ENCODE results near the gene PIP5K1B. TPM values are rescaled to one million over a fixed set of nuclear protein-coding genes. Genes with fewer than 3 reads are reported as not detected.

Gene PIP5K1B
- total RNA-seq, 2 donors from 2014 or later = 2.6 to 2.7 TPM

DNA sequence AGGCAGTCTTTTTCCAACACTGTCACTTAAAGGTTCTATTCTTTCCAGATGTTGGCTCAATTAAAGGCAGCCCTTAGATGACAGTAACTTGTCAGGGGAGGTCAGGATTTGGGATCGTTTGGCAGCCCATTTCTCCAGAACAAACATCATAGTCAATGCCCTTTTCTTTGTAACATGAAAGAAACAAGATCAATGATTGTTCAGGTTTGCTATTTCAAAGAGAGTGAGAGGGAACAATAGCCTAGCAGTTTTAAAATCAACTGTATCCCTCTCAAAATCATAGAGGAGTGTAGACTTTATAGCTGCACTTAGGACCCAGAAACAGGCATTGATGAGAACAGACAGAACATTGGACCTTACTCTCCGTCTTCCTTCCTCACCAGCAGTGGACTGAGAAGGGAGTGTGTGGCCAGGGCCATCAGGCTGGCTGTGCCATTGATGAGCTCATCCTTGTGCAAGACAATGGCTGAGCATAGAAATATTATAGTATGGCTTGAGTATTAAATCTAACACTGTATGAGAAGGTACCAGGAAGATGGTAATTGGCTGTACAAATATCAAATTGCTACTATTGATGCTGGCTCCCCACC, 130.0 kb downstream of the PIP5K1B start:
- DNase-seq (ENCODE audit: low spot score) = no peak
- intact Hi-C loops (cut with DNase I) = loop anchor here in 1 of 2 donors (10.0 kb wide), 1 partner anchor 60 kb away; no protein-coding TSS in a partner anchor

DNA sequence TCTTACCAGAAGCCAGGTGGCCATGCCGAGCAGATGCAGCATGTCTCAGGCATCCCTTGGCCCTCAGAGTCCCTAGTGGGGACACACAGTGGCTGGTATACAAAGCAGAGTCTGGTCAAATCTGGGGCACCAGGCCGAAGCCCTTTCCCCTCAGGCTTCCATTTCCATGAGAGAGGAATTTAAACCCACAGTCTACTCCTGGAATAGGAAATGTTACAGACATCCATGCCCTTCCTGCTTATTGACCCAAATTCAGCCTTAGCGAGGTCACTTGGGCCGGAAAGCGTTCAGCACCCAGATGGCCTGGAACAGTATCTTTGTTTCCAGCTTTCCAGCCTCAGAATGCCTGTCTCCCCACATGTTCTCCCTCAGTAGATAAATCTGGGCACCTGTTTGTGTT, 131.7 kb downstream of the PIP5K1B start:
- intact Hi-C loops (cut with DNase I) = loop anchor here in 1 of 2 donors (10.0 kb wide), 1 partner anchor 62 kb away; no protein-coding TSS in a partner anchor
- no peak for DNase-seq (ENCODE audit: low spot score)

DNA sequence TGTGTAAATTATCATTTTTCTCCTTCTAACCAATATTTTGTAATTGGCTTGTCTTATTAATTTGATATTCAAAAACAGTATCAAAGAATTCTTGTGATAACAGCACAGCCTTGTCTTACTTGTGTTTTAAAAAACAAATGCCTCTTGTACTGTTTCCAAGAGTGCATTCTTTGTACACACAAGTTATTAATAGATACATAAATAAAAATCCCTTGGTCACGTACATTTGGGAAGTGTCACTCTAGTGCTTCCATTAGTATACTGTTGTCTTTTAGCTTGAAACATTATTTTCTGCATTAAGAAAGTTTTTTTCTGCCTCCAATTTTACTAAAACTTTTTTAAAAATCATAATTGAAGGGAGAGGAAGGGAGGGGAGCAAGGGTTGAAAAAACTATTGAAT, 133.2 kb downstream of the PIP5K1B start:
- intact Hi-C loops (cut with DNase I) = loop anchor here in 1 of 2 donors (10.0 kb wide), 1 partner anchor 63 kb away; no protein-coding TSS in a partner anchor
- DNase-seq (ENCODE audit: low spot score) = no peak

DNA sequence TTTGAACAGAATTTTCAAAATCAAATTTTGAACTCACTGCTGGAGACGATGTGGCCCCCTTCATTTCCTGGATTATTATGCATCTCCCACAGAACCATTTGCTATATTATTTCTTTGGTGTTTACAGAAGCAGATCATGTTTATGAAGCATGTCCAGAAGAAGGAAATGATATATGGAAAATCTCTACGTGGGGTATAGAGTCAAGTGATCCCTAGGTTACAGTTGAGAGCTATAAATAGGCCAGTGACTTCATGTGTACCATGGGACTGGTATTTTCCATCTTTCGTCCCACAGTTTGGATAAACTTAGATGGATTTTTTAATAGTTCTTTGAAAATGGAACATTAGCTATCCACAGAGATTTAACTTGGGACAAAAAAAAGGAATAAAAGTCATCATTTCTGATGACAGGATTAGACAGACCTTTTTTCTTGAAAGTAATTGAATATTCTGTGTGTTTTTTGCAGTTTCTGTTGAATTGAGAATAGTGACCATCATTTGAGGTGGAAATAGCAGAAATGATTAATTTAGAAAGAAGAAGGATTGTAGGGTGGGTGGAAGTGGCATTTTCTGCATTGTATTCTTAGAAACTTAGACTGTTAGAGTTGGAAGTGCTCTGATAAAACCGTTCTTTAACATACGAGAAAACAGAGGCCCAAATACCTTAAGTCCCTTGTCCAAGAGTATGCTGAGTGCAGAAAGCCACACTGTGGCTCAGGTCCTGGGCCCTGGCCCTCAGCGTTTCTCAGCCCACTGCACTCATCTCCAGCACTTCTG, 136.4 kb downstream of the PIP5K1B start:
- DNase-seq (ENCODE audit: low spot score) = no peak
- intact Hi-C loops (cut with DNase I) = loop anchor here in 1 of 2 donors (10.0 kb wide), 1 partner anchor 257 kb away; no protein-coding TSS in a partner anchor

DNA sequence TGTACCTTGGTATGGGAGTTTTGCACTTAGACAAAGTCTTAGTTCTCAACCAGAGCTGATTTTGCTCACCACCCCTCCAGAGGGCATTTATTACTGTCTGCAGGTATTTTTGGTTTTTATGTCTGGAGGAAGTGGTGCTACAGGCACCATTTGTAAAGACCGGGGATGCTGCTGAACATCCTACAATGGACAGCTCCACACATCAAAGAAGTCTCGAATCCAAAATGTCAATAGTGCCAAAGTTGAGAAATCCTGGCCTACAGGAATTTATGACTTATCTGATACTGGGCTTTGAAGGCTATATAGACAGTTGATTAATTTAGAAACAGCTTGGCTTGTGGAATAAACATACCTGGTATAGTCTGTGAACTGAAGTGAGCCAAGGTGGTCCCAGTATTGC, 137.5 kb downstream of the PIP5K1B start:
- intact Hi-C loops (cut with DNase I) = loop anchor here in 1 of 2 donors (10.0 kb wide), 1 partner anchor 258 kb away; no protein-coding TSS in a partner anchor
- no peak for DNase-seq (ENCODE audit: low spot score)

DNA sequence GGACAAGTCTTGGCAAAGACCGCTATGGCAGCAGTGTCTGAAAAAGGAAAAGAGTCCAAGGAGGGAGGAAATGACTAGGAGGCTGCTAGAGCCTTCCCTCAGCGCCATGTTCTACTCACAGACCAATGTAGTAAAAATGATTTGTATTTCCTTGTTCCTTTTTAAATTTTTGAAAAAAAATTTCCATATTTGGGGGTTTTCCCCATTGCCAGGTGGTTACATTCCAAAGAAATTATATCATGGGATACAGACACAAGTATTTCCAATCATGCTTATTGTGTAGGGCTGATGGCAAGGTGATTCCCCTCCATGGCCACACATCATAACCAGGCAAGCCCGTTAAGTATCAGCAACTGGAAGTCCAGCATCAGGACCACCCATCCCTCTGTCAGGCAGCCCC, 138.2 kb downstream of the PIP5K1B start:
- intact Hi-C loops (cut with DNase I) = loop anchor here in 1 of 2 donors (10.0 kb wide), 1 partner anchor 258 kb away; no protein-coding TSS in a partner anchor
- DNase-seq (ENCODE audit: low spot score) = no peak

DNA sequence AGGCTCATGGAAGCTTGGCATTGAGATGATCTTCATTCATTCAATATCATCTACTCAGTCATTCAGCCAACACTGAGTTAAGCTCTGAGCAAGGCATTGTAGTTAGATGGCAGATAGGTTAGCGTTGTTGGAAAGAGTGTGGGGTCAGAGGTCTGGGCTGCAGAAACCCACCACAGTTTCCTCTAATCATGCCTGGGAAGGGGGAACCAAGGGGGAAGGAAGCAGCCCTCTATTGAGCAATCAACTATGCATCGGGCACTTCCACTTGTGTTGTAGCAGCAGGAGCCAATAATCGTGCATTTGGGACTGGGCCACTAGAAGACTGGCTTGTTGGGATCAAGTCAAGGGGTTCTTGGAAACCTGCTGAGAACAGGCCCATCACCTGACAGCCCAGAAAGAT, 139.1 kb downstream of the PIP5K1B start:
- intact Hi-C loops (cut with DNase I) = loop anchor here in 1 of 2 donors (10.0 kb wide), 1 partner anchor 259 kb away; no protein-coding TSS in a partner anchor
- no peak for DNase-seq (ENCODE audit: low spot score)

DNA sequence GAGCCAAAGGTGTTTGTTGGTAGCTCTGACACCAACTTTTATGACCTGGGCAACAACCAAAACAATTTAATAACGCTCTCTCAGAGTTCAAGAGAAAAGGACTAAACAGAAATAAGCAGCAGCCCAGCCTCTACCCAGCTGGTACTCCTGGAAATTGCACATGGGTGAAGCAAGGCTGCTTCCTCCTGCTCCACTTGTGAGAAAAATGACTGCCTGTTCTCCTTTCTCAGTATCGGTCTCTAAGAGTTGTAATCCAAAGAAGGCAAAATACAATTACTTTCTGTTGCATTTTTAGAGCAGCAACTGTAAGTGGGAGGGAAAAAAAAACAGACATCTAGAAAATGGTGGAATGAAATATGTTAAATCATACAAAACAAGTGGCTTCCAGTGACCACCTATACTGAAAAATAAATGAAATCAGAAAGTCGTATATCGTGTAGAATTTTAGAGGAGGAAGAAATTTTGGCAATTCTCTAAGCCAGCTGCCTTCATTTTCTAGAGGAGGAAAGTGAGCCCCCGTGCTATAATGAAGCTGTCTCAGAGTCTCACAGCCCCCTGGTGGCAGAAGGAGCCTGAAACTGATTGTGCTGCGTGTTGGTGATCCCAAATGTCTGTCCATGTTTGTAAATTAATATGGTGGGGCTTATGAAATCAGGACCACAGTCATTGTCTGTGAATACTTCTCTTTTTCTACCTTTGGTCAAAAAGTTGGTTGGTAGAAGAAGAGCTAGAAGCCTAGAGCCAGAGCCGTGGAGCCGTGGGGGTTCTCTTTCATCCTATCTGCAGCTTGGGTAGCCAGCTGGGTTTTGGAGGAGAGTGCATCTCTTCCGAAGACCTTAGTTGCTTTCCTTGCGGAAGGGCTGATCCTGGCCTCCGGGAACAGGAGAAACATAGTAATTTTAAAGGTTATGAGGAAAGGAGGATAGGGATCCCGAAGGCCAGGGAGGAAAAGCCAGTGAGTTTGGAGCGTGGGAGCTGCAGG, 139.9 kb downstream of the PIP5K1B start:
- intact Hi-C loops (cut with DNase I) = loop anchor here in 1 of 2 donors (10.0 kb wide), 1 partner anchor 260 kb away; no protein-coding TSS in a partner anchor
- no peak for DNase-seq (ENCODE audit: low spot score)

DNA sequence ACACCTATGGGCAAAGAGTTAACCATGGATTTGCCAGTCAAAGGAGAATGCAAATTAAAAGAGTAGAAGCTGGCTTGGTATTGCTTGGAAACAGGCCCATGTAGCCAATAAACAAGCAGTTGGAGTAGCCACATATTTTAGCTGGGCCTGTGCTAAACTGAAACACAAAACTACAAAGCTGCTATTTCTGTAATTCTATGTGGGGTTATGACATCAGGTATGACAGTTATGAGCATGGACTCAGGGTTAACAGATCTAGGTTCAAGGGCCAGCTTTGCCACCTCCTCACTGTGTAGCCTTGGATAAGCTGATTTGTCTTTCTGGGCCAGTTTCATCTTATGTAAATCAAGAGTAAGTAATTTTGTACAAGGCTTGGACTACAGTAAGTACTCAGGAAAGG, 142.7 kb downstream of the PIP5K1B start:
- no peak for DNase-seq (ENCODE audit: low spot score)
- intact Hi-C loops (cut with DNase I) = loop anchor here in 1 of 2 donors (10.0 kb wide), 1 partner anchor 263 kb away; no protein-coding TSS in a partner anchor

DNA sequence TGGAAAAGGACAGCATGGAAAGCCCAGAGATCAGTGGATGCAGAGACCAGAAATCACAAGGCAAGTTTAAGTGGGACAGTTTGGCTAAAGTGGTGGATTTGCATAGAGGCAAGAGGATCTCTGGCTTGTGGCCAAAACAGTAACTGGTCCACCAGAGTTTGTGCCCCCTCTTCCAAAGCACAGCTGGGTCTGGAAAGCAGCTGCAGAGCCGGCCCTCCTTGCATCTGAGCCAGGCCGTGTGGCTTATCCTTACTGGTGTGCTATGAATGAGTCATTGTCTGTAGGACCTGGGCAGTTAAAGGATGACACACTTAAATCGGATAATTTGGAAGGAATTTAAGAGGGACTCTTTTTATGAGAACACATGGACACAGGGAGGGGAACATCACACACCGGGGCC, 146.6 kb downstream of the PIP5K1B start:
- DNase-seq (ENCODE audit: low spot score) = no peak
- intact Hi-C loops (cut with DNase I) = loop anchor here in 1 of 2 donors (10.0 kb wide), 1 partner anchor 507 kb away; no protein-coding TSS in a partner anchor

DNA sequence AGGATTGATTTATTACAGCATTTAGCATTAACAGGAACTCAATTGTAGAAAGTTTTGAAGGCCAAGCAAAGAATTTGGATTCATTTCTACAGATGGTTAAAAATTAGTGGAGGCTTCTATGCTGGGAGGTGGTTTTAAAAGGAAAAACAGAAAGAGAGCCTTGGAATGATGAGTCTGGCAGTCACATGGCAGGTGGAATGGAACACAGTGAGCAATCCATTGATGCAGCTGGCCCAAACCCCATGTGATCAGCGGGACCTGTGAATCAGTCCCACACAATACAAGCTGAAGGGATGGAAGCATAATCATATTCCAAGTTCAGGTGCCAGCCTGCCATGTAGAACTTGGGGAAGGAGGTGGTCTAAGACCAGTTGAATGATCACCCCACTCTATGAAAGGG, 147.9 kb downstream of the PIP5K1B start:
- intact Hi-C loops (cut with DNase I) = loop anchor here in 1 of 2 donors (10.0 kb wide), 1 partner anchor 508 kb away; no protein-coding TSS in a partner anchor
- DNase-seq (ENCODE audit: low spot score) = no peak

DNA sequence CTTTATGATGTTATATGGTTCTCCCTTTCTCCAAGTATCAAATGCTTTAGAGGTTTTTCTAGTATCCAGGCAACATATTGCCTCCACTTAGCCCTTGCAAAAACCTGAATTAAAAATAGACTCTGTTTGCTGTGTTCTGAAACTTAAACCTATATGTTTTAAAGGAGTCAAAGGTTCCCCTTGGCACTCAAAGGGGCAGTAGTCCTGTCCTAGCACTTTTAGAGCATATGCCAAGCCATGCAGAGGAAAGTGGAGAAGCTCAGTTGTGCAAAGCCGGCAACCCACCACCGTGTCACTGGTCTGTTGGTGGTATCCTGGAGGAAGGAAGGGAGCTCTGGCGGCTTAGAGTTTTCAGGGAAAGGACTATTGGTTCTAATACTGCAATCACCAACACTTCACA, 154.3 kb downstream of the PIP5K1B start:
- intact Hi-C loops (cut with DNase I) = loop anchor here in 1 of 2 donors (10.0 kb wide), 1 partner anchor 515 kb away; no protein-coding TSS in a partner anchor
- DNase-seq (ENCODE audit: low spot score) = no peak

DNA sequence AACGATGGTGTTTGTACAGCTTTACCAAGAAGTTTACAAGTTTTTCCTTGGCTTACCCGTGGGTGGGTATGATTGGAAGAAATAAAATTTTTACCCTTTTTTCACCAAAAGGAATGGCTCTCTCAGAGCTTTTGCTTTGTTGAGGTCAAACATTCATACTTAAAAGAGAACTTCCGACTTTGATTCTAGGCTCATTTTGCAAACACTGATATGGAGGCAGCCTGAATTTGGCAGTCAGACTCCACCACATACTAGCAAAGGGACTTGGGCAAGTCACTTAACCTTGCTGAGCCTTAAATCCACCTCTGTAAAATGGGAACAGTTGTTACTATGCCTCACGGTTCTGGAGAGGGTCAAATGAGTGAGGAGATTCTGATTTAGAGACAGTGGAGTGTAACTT, 155.4 kb downstream of the PIP5K1B start:
- no peak for DNase-seq (ENCODE audit: low spot score)
- intact Hi-C loops (cut with DNase I) = no loop called here

DNA sequence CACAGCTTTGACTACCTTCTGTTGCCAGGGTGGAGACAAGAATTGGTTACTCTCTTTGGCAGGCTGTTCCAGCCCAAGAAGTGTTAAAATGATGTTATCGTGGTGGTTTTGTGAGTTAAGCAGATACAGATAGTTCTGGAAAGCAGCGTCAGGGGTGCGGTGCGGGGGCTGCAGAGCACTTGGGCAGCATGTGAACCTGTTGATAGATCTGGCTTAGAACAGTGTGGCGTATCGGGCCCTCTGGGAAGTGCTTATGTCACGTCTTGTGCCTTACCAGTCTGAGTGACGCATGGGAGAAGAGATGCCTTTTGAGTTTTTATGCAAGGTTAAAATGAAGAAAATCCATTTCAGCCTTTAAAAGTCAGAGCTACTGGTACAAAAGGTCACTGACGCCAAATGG, 156.4 kb downstream of the PIP5K1B start:
- intact Hi-C loops (cut with DNase I) = no loop called here
- no peak for DNase-seq (ENCODE audit: low spot score)

DNA sequence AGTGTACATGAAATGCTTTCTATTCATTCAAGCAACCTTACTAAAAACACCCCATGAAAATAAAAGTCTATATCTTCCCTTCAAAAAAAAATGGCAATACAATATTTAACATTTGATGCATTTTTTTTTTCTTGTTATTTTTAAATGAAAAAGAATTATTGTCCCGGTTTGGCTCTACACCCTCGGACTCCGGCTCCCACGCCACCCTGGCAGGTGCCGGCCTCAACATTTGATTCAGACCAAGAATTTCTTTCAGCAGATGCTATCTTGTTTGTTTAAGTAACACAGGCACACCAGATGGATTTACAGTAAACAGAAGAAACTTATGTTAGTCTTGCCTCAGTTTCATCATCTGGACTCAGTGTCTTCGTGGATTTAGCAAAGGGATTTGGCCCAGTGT, 162.0 kb downstream of the PIP5K1B start:
- intact Hi-C loops (cut with DNase I) = no loop called here

DNA sequence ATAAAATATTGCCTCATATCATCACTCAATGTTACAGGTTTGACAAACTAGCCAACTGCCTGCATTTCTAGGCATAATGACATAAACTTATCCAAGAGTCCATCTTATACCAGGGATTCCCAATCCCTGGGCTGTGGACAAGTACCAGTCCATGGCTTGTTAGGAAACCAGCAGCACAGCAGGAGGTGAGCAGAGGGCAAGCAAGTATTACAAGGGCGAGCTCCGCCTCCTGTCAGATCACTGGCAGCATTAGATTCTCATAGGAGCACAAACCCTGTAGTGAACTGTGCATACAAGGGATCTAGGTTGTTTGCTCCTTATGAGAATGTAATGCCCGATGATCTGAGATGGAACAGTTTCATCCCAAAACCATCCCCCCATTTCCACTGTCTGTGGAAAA, 164.0 kb downstream of the PIP5K1B start:
- intact Hi-C loops (cut with DNase I) = no loop called here

More for the DNA sequence above, 162.0 kb downstream of the PIP5K1B start:
- no peak for DNase-seq (ENCODE audit: low spot score)

DNA sequence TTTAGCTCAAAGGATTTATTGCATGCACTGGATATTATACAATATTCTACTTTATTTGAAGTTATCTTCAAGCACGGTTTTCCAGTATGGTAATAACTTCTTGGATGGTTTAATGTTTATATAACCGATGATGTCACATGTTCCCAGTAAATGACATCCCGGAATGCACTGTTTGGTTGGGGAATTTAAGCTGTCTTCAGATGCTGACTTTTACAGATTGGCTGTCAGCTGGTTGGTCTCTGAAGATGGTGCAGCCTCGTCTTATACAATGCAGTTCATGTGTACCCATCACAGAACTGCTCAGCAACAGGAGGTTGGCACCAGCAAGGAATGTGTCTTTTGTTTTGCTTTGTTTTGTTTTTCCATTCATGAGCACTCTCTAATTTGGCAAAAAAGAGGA, 165.0 kb downstream of the PIP5K1B start:
- no peak for DNase-seq (ENCODE audit: low spot score)
- intact Hi-C loops (cut with DNase I) = no loop called here

More for the DNA sequence above, 164.0 kb downstream of the PIP5K1B start:
- DNase-seq (ENCODE audit: low spot score) = no peak

DNA sequence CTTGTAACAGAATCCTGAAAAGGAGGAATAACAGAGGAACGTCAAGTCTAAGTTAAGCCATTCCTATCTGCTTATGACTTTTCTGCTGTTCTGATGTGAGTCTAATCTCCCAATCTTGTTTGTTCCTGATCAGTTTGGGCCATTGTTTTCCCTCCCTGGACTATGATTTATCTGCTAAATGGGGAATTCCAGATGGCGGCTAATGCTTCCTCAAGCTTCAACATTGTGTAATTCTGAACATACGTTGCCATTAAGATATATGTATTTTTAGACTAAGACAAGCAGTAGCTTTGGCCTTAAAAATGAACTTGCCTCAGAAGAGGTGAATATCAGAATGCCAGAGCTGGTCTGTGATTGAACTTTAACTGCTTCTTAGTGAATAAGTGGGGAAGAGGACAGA, 166.2 kb downstream of the PIP5K1B start:
- intact Hi-C loops (cut with DNase I) = no loop called here
- DNase-seq (ENCODE audit: low spot score) = no peak

DNA sequence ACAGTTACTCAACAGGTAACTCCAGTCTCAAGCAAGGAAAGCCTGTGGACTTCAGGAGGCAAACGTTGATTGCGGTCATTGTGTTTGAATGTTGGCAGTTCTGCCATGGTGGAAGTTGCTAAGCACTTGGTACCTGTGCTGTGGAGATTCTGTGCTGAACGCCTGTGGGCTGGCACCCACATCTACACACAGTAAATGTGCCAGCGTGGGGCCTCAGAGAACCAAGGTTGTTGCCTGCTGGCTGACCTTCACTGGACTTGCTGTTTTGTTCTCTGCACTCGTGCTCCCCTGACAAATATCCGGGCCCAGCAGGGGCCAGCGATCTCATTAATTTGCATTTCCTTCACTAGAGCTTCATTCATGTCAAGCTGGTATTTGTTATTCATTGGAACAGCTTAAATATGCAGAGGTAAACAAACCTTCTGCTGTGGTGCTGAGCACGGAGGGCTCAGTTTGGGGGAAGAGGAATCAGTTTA, 167.0 kb downstream of the PIP5K1B start:
- intact Hi-C loops (cut with DNase I) = no loop called here
- DNase-seq (ENCODE audit: low spot score) = no peak
